Posterior vena cava (tissue), 2 donors: ENCODE measurements around the gene AP3D1. TPM values are rescaled to one million over a fixed set of nuclear protein-coding genes. Genes with fewer than 3 reads are reported as not detected.

Experiments used
- DNase-seq: peaks from one replicate; pipeline ENCODE4 v3.0.0-alpha.2; 2020; ENCODE audit warnings: low spot score
- intact Hi-C, 2 donors: fragments of 100-400 bp; cut with DNase I; formaldehyde crosslinking; loops; one replicate each; pipeline versions ENCODE4 v1.14.1 to v1.14.2; 2022 to 2023
- total RNA-seq, 2 donors: library from RNA; stranded (reverse); fragmentation: NEBNext Ultra II Directional; extraction: Animal tissue kit (Norgen Biotek cat#: 25700); gene quantifications; one replicate each; pipeline ENCODE4 v1.2.1, GENCODE V29; 2021
- donor health status: DM: yes; HTN: yes; CAD: no.
- donor health status: DM: yes; HTN: yes; CAD: no.

Gene AP3D1
- total RNA-seq, 2 donors from 2014 or later, result 73.9 to 93.3 TPM

DNA sequence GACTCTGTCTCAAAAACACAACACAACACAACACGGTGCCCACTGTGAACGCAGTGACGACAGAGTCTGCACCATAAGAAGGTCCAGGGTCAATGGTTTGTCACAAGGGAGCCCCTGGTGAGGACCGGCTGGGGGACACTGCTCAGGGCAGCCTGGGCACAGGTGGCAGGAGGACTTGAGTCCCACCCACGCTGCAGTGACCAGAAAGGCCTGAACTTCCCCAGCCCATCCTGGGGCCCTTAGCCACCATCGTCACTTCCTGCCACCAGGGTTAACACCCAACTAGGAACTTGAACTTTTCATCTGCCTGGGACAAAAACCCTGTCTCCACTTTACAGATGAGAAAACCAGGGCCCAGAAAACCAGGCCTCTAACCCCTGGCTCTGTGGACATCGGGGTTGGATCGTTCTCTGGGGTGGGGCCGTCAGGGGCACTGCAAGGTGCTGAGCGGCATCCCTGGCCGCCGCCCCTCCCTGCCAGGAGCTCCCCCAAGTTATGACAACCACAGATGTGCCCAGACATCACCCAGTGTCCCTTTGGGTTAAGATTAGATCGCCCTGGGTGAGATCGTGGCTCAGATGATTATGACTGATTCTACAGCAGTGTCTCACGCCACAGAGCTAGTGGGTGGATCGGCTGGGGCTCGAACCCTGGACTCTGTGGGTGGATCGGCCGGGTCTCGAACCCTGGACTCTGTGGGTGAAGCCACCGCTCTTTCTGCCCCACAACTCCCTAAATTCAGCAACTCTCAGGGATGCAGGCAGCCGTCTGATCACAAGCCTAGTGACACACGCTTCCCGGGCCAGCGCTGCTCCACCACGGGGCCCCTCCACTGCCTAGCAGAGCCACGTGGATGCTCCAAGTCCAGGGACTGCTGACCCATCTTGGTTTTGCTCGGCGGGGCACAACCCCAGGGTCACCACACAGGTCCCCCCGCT is 69.2 kb downstream of the AP3D1 start:
- DNase-seq, result peak; percentile 86
- intact Hi-C loops, result no loop called here

DNA sequence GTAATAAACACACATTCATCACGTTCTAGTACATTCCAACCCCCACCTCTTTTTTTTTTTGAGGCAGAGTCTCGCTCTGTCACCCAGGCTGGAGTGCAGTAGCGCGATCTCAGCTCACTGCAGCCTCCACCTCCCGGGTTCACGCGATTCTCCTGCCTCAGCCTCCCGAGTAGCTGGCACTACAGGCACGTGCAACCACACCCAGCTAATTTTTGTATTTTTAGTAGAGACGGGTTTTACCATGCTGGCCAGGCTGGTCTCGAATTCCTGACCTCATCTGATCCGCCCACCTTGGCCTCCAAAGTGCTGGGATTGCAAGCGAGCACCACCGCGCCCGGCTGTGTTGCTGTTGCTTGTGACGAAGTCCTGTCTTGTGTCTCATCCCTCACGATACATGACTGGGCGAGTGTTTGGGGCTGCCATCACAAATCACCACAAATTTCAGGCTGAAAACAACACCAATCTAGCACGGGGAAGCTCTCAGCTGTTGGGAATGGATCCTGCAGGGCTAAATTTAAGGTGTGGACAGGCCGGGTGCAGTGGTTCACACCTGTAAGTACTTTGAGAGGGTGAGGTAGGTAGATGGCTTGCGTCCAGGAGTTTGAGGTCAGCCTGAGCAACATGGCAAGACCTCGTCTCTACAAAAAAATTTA is 70.9 kb downstream of the AP3D1 start:
- intact Hi-C loops, result no loop called here

DNA sequence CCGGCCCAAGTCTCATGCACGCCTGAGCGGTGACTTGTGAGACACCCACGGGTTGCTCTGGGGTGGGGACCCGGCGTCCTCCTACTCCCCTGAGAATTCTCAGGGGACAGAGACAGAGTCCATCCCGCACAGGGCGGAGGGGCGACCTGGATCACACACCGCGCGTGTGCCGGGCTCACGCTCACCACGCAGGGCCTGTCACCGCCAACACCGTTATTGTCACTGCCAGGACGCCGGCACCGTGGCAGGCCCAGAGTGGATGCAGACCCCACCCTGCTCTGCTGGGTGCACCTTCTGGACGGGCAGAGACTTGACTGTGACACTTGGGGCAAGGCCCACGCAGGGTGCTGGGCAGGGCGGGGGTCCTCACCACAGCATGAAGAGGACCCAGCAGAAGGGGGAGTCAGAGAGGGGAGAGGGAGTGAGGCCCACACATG is 71.5 kb downstream of the AP3D1 start:
- intact Hi-C loops, result loop anchor here in 1 of 2 donors (10.0 kb wide), 1 partner anchor 155 kb away; no protein-coding TSS in a partner anchor
- peak; percentile 74 for DNase-seq

More for the DNA sequence above, 70.9 kb downstream of the AP3D1 start:
- DNase-seq, result no peak

DNA sequence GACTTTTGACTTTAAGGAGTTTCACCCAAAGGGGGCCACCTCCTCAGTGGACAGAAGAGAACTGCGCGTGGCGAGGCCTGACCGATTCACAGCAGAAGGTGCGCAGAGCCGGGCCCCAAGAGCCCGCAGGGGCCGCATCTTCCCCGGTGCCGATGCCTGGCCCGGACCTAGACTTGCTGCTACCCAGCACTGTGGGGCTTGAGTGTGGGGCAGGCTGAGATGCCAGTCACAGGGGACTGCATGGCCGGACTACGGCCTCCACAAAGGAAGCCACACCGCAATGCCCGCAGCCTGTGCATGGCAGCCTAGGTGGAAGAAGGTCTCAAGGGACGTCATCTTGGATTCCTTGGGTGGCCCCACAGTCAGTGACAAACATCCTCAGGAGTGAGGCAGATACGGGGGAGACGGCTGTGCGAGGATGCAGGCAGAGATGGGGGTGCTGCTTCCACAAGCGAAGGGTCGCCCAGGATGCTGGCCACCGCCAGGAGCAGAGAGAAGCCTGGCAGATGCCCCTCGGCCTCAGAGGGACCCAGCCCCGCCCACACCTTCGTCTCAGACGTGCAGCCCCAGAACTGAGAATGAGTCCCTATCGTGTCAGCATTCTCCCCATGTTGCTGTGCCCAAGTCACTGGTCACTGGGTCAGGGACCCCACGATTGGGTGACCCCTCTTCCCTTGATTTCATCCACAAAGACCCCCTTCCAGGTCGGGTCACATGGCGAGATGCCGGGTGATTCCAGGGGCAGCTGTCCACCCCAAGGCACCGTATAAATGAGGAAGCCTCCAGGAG is 72.1 kb downstream of the AP3D1 start:
- intact Hi-C loops, result loop anchor here in 1 of 2 donors (10.0 kb wide), 1 partner anchor 154 kb away; no protein-coding TSS in a partner anchor
- peak; percentile 76 for DNase-seq

DNA sequence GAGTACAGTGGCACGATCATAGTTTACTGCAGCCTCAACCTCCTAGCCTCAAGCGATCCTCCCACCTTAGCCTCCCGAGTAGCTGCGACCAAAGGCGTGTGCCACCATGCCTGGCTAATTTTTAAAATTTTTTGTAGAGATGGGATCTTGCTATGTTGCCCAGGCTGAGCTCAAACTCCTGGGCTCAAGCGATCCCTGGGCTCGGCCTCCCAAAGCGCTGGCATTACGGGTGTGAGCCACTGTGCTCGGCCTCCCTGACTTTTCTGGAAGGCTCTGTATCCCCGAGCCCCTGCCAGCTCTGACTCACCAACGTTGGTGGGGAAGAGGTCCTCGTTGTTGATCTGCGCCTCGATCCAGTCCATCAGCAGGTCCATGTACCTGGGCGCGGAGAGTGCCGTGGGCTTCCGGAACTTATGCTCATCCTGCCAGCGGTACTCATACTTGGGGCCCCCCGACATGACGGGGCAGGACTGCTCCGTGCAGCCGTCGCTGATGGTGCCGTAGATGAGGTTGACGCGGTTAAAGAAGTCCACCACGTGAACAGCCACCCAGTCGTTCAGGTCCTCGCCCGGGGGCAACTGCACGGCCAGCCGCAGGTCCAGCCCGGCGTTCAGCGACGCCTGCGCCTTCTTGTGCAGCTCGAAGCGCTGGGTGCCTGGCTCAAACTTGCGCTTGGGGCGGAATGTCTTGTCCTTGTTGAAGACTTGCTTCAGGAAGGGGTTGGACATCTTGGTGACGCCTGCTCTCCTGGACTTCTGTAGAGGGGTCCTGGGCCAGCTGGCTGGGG is 73.3 kb downstream of the AP3D1 start:
- intact Hi-C loops, result loop anchor here in 1 of 2 donors (10.0 kb wide), 1 partner anchor 153 kb away; no protein-coding TSS in a partner anchor
- peak; percentile 79 for DNase-seq

DNA sequence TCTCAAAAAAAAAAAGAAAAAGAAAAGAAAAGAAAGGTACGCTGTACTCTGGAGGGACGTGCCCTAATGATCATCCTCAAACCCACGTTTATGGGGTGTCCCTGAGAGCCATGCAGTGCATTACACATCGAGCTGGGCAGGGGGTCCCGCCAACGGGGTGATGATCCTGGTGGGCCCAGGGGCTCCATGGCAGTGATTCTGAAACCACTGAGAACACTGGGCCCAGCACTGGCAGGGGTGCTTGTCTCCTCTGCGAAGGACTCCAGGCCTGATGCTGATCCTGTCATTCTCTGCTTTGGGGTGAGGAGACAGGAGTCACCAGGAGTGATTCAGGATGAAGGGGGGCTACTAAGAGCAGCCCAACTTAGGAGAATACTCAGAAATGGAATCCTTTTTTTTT is 74.0 kb downstream of the AP3D1 start:
- DNase-seq, result no peak
- intact Hi-C loops, result loop anchor here in 1 of 2 donors (10.0 kb wide), 1 partner anchor 153 kb away; no protein-coding TSS in a partner anchor

DNA sequence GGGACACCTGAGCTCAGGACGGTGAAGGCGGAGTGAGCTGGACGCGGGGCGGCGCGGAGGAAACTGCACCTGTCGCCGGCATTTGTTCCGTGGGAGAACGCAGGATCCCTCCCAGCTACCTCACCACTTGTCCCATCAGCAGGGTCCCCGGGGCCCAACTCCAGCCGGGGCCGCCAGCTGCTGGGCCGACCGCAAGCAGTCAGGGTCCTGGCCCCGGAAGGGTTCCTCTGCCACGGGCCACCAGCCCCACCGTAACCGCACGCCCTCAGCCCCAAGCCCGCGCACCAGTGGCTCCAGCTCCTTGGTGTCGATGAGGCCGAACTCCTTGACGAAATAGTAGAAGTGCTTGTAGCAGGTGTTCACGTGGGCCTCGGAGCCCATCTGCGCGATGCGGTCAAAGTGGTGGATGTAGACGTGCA is 74.8 kb downstream of the AP3D1 start:
- intact Hi-C loops, result loop anchor here in 1 of 2 donors (10.0 kb wide), 1 partner anchor 152 kb away; no protein-coding TSS in a partner anchor
- peak; percentile 72 for DNase-seq

DNA sequence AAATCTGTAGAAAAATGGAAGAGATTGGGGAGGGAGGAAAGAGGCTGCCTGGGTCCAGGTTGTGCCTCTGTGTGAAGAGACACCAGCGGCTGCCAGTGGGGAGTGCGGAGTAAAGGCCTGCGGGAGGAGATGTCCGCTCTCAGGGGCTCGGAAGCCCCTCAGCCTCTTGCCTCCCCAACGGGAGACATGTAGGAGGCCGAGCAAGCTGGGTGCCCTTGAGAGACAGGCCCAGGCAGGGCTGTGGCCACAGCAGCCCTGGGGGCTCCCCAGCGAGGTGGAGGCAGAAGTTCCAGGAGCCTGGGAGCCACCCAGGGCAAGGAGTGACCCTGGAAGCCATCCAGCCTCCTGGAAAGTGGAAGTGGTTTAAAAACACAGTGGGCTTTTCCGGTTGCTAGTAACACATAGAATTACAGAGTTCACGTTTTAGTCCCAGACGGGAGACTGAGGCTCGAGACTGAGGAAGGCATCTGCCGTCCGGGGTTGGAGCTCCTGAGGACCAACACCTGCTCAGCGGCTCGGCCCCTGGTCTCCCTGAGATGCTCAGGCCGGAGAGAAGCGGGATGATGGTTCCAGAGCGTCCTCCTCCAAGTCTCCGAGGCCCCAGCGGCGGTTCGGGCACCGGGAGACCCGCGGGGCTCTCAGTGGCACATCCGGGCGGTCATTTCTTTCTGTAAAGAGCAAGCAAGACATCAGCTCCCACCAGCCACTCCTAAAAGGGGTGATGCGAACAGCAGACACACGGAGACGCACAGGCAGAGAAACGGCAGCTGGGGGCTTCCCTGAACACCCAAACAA is 78.4 kb downstream of the AP3D1 start:
- intact Hi-C loops, result loop anchor here (2.0 to 10.0 kb wide), 3 partner anchors 50 to 148 kb away; partner anchors contain the start of gene BTBD2 (in 1 of the 2)
- DNase-seq, result peak; percentile 73

DNA sequence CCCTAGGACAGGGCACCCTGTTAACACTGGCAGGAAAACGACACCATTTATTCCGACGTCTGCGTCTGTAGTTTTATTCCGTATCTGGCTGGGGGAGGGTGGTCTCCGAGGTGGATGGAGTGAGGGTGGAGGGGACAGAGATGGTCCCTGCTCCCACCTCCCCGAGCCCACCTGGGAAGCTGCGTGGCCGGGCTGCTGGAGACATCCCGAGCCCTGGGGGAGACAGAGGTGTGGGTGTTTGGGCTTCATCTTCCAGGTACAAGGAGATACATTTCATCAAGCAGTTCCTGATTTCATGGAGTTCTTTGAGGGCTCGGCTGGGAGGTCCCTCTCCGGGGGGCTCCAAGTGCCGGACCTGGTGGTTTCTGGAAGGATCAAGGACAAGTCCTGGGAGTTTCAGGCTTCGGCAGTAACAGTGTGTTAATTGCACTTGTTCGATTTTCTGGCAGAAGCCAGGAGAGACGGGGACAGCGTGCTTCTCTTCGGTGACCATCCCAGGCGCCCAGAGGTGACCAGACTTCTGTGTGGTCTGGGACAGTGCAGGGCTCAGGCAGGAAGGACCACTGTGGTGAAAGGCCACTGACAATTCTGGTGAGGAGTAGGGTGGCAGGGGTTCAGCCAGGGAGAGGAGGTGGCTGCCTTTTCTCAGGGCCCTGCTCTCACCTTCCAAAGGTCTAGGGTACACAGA is 80.2 kb downstream of the AP3D1 start:
- intact Hi-C loops, result loop anchor here in 1 of 2 donors (5.0 to 10.0 kb wide), 2 partner anchors 54 to 146 kb away; partner anchors contain the start of gene BTBD2
- DNase-seq, result no peak

DNA sequence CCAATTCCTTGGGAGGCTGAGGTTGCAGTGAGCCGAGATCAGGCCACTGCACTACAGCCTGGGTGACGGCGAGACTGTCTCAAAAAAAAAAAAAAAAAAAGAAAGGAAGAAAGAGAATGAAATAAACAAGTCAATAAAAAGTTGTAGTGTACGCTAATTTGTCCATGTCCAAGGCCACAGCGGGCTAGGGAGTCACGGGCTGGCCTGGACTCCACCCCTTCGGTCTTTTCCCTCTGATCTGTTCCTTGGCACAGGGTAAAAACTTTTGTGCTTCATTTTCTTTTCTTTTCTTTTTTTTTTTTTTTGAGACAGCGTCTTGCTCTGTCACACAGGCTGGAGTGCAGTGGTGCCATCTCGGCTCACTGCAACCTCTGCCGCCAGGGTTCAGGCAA is 80.9 kb downstream of the AP3D1 start:
- intact Hi-C loops, result loop anchor here in 1 of 2 donors (5.0 to 10.0 kb wide), 2 partner anchors 53 to 146 kb away; partner anchors contain the start of gene BTBD2
- peak; percentile 79 for DNase-seq

DNA sequence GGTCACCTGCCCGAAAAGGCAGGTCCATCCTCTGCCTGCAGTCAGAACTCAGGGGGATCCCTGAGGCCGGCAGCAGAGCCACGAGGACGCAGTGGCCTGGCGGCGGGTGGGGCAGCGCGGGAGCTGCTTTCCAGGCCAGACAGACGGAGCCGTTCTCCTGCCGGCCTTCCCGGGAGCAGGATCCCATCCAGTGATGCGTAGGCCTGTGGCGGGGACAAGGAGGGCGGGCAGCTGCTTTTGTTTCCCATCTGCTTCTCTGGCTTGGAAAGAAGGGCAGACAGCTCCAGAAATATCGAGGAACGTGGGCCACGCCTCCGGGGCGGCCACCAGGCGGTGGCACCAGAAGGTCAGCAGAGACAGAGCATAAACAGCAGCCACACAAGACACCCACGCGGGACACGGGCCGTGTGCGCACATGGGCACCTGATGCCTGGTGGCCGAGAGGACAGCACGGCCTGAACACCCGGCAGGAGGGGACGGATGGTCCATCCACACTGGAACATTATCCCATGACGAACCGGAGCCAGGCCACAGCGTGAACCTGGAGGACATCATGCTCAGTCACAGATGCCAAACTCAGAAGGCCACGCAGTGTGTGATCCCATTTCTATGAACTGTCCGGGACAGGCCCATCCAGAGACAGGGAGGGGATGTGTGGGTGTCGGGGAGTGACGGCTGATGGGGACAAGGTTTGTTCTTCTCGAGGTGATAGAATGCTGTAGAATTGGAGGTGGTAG is 86.4 kb downstream of the AP3D1 start:
- intact Hi-C loops, result loop anchor here in 1 of 2 donors (5.0 kb wide), 1 partner anchor 43 kb away; no protein-coding TSS in a partner anchor
- DNase-seq, result peak; percentile 81

DNA sequence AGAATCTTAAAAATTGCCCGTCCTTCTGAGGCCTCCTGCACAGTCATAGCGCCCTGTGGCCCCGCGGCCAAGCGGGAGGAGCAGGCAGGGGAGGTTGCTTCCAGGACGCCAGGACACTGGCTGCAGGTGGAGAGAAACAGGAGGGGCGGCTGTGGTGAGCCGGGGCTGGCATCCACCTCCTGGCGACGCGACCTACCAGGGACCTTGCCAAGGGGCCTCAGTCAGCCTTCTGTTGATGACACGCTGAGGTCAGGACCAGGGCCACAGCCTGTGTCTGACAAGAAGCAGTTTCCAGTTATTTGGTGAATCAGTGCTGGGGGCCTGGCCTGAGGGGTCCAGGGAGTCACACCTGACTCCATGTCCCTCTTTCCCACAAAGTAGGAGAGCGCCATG is 87.0 kb downstream of the AP3D1 start:
- peak; percentile 77 for DNase-seq
- intact Hi-C loops, result loop anchor here in 1 of 2 donors (5.0 kb wide), 1 partner anchor 42 kb away; no protein-coding TSS in a partner anchor

DNA sequence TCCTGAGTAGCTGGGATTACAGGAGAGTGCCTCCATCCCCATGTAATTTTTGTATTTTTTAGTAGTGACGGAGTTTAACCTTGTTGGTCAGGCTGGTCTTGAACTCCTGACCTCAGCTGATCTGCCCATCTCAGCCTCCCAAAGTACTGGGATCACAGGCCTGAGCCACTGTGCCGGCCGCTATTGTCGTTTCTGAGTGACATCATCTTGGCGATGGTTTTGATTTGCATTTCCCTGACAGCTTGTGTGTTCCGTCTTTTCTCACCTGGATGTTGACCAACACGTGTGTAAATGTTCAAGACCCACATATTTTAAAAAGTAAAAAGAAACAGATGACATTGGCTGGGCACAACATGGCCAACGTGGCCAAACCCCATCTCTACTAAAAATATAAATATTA is 87.5 kb downstream of the AP3D1 start:
- intact Hi-C loops, result loop anchor here in 1 of 2 donors (5.0 kb wide), 1 partner anchor 42 kb away; no protein-coding TSS in a partner anchor

DNA sequence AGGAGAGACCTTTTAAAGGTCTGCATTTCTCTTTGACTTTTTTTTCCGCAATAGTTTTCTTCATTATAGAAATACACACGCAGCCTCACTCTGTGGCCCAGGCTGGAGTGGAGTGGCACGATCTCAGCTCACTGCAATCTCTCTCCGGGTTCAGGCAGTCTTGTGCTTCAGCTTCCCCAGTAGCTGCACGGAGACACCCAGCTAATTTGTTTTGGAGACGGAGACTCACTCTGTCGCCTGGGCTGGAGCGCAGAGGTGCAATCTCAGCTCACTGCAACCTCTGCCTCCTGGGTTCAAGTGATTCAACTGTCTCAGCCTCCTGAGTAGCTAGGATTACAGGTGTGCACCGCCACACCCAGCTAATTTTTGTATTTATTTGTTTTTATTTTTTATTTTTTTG is 88.6 kb downstream of the AP3D1 start:
- intact Hi-C loops, result loop anchor here in 1 of 2 donors (5.0 kb wide), 1 partner anchor 40 kb away; no protein-coding TSS in a partner anchor
- no peak for DNase-seq

More for the DNA sequence above, 87.5 kb downstream of the AP3D1 start:
- no peak for DNase-seq

DNA sequence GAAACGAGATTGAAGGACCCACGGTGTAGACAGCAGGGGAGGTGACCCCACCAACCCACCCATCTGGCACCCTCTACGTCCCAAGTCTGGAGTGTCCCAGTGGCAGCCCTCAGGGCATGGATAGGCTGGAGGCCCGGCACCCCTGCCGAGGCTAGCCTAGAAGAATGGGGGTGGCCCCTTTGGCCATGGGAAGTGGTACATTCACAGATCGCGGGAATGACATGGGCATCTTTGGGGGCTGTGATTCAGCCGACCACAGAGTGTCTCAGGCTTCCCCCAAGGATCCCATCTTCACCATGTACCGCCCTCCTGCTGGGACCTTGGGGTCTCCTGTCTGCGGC is 89.0 kb downstream of the AP3D1 start:
- DNase-seq, result no peak
- intact Hi-C loops, result loop anchor here in 1 of 2 donors (5.0 kb wide), 1 partner anchor 40 kb away; no protein-coding TSS in a partner anchor
